ENCODE data around the gene OOSP1. TPM values are rescaled to one million over a fixed set of nuclear protein-coding genes. Genes with fewer than 3 reads are reported as not detected.

Gene OOSP1
- polyA plus RNA-seq, 1 experiment = not detected

DNA sequence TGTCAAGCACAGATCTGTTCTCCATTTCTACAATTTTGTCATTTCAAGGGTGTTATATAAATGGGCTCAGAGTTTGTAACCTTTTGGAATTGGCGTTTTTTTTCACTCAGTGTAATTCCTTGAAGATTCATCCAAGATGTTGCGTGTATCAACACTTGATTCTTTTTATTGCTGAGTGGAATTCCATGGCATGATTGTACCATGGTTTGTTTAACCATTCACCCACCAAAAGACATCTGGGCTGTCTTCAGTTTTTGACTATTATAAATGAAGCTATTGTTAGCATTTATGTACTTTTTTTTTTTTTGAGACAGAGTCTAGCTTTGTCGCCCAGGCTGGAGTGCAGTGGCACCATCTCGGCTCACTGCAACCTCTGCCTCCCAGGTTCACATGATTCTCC, 2.9 kb downstream of the OOSP1 start:
- Histone ChIP-seq H3K9me3 (ENCODE audit: control insufficient read depth, insufficient read depth, low read length) (peaks cover 13% of the 10 kb centered on the region; the same call in 1 of the 2 replicates), H3K27me3 (ENCODE audit: control insufficient read depth, insufficient read depth, low read length) (no peaks in the 10 kb centered on the region), H3K4me3 (ENCODE audit: low read depth, low read length) (no peak overlapping the region), H3K27ac (ENCODE audit: low read depth, low read length) (no peak overlapping the region)
- ChIA-PET CTCF (no interaction called here), POLR2A (no interaction called here)
- no peak for DNase-seq (ENCODE audit: low read depth, low spot score)
- TF ChIP-seq, protein P1, sequence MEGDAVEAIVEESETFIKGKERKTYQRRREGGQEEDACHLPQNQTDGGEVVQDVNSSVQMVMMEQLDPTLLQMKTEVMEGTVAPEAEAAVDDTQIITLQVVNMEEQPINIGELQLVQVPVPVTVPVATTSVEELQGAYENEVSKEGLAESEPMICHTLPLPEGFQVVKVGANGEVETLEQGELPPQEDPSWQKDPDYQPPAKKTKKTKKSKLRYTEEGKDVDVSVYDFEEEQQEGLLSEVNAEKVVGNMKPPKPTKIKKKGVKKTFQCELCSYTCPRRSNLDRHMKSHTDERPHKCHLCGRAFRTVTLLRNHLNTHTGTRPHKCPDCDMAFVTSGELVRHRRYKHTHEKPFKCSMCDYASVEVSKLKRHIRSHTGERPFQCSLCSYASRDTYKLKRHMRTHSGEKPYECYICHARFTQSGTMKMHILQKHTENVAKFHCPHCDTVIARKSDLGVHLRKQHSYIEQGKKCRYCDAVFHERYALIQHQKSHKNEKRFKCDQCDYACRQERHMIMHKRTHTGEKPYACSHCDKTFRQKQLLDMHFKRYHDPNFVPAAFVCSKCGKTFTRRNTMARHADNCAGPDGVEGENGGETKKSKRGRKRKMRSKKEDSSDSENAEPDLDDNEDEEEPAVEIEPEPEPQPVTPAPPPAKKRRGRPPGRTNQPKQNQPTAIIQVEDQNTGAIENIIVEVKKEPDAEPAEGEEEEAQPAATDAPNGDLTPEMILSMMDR (IDR thresholded peaks at IDR 0.05; ENCODE audit: low read depth, low read length) = no peak

DNA sequence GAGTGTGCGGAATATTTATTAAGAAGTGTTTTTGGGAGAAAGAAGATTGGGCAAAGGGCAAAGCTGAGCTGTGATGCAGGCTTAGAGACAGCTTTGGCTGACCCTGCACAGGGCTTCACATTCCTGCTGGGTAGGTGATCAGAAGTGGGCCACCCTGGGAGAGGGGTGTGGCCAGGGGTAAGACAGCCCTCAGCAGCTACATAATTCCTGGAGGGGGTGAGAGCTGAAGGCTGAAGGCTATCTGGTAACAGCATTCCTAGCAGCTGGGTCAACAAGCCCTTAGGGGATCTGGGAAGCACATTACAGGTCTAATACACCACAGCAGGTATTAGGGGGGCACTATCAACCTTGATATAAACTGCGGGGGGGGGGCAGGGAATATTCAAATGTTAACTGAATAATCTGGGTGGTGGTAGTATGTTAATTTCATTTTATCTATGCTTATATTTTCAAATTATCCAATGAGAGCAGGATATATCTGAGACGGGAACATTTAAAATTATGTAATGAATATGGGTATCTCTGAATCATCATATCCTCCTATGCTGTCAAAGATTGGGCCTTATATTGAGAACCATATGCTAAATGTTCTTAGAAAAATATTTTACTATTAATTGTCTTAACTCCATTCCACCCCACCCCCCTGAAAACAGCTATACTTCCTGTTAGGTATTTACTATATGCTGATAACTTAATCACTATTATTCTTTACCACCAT, 5.9 kb downstream of the OOSP1 start:
- Histone ChIP-seq H3K4me3 (ENCODE audit: low read depth, low read length) (no peak overlapping the region), H3K27me3 (ENCODE audit: control insufficient read depth, insufficient read depth, low read length) (no peaks in the 10 kb centered on the region), H3K9me3 (ENCODE audit: control insufficient read depth, insufficient read depth, low read length) (peaks cover 7% of the 10 kb centered on the region; the same call in 1 of the 2 replicates), H3K27ac (ENCODE audit: low read depth, low read length) (no peak overlapping the region)
- TF ChIP-seq, protein P1 (IDR thresholded peaks at IDR 0.05; ENCODE audit: low read depth, low read length) = no peak
- ChIA-PET POLR2A (no interaction called here), CTCF (no interaction called here)
- no peak for DNase-seq (ENCODE audit: low read depth, low spot score)

DNA sequence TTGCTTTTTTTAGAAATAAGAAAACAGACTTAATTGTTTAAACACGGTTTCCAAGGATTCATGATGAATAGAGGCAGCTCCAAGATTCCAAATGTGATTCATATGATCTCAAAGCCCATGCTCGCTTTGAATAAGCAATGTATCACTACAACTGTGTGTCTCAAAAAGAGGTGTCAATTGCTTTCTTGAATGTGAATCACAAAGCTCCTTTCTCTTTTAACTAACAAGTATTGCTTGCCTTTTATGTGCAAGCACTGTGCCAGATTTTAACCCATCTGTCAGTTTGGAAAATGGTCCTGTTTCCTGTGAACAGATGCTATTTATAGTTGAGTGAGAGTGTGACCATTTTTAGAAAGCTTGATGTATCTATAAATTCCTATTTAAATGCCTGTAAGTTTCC, 6.5 kb downstream of the OOSP1 start:
- Histone ChIP-seq H3K27me3 (ENCODE audit: control insufficient read depth, insufficient read depth, low read length) (no peaks in the 10 kb centered on the region), H3K4me3 (ENCODE audit: low read depth, low read length) (no peak overlapping the region), H3K27ac (ENCODE audit: low read depth, low read length) (no peak overlapping the region), H3K9me3 (ENCODE audit: control insufficient read depth, insufficient read depth, low read length) (peaks cover 7% of the 10 kb centered on the region; the same call in 1 of the 2 replicates)
- POLR2A ChIA-PET = no interaction called here
- no peak for DNase-seq (ENCODE audit: low read depth, low spot score)
- CTCF ChIA-PET = no interaction called here
- TF ChIP-seq, protein P1 (IDR thresholded peaks at IDR 0.05; ENCODE audit: low read depth, low read length) = no peak

DNA sequence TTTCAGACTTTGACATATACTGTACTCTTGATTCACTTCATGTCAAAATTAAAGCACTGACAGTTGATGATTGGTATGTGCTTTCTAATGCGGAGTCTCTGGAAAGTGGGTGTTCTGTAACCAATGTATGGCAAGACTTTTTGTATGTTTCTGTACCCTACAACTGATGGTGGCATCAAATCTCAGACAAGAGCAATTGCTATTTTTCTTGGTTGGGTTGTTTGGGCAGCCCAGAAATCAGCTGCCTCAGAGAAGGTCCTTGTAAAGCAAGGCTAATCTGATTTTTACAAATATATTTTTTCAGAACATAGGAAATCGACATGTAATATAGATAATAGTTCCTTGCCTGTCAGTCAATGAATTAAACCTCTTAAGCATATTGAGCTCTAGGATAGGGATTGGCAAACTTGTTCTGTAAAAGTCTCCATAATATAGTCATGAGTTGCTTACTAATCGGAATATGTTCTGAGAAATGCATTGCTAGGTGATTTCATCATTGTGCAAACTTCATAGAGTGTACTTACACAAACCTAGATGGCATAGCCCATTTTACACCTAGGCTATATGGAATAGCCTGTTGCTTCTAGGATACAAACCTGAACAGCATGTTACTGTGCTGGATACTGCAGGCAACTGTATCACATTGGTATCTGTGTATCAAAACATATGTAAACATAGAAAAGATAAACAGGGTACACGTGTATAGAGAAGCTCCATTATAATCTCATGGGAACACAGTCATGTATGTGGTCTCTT, 15.4 kb downstream of the OOSP1 start:
- Histone ChIP-seq H3K4me3 (ENCODE audit: low read depth, low read length) (no peak overlapping the region), H3K27me3 (ENCODE audit: control insufficient read depth, insufficient read depth, low read length) (no peaks in the 10 kb centered on the region), H3K27ac (ENCODE audit: low read depth, low read length) (no peak overlapping the region), H3K9me3 (ENCODE audit: control insufficient read depth, insufficient read depth, low read length) (no peaks in the 10 kb centered on the region; the same call in 1 of the 2 replicates)
- CTCF ChIA-PET = no interaction called here
- DNase-seq (ENCODE audit: low read depth, low spot score) = no peak
- POLR2A ChIA-PET = no interaction called here
- TF ChIP-seq, protein P1 (IDR thresholded peaks at IDR 0.05; ENCODE audit: low read depth, low read length) = no peak

DNA sequence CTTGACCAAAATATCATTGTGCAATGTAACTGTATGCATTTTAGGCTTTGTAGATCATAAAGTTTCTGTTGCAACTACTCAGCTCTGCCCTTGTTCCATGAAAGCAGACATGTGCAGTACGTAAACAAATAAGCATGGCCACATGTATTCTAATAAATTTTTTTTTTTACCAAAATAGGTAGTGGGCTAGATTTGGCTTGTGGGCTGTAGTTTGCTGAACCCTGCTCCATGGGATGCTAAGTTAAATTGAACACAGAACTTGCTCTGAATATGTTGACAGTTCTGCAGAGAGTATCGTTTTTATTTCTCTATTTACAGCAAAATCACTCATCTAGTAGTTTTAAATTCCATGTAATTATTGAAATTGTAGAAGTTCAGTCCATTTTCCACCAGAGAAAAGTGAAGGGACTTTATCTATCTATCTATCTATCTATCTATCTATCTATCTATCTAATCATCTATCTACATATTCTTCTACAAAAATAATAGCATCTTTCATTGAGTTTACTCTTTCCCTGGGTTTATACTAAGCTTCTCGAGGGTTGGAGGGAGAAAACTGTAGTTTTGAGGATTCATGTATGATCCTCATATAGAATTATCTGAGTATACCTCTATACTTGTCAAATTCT, 16.1 kb downstream of the OOSP1 start:
- no peaks in the 10 kb centered on the region; the same call in 1 of the 2 replicates for H3K9me3 ChIP-seq (ENCODE audit: control insufficient read depth, insufficient read depth, low read length)
- no peaks in the 10 kb centered on the region for H3K27me3 ChIP-seq (ENCODE audit: control insufficient read depth, insufficient read depth, low read length)
- POLR2A ChIA-PET = no interaction called here
- no peak overlapping the region for H3K27ac ChIP-seq (ENCODE audit: low read depth, low read length)
- CTCF ChIA-PET = no interaction called here
- TF ChIP-seq, protein P1 (IDR thresholded peaks at IDR 0.05; ENCODE audit: low read depth, low read length) = no peak
- no peak overlapping the region for H3K4me3 ChIP-seq (ENCODE audit: low read depth, low read length)
- no peak for DNase-seq (ENCODE audit: low read depth, low spot score)

All from AG04450 (cell line).